GM19455 (cell line): Measurements from ENCODE around the gene FAAP20.

Source experiments
- ATAC-seq: cut with Tn5 transposase; IDR thresholded peaks from one replicate; pipeline ENCODE4 v1.9.1; 2021; ENCODE audit not compliant: unreplicated experiment

FAAP20 gene

DNA sequence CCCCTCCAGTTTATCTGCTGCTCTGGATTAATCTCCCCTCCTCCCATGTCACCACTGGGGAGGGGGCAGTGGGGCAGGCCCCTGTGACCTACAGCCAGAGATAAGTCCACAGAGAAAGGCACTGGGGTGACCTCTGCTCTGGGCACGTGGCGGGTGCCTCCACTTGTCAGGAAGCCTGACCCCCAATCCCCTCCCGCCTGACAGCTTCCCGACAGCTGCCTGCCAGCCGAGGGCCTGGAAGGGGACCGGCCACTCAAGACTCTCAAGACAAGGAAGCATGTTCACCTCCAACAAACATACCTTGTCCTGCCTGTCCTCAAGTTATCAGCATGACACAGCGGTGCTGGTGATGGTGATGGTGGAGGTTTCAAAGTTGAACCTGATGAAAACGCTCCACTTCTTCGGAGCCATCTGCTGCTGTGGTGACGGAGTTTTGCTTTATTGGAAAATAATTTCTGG, 3.2 kb upstream of the FAAP20 start:
- no peak for ATAC-seq

DNA sequence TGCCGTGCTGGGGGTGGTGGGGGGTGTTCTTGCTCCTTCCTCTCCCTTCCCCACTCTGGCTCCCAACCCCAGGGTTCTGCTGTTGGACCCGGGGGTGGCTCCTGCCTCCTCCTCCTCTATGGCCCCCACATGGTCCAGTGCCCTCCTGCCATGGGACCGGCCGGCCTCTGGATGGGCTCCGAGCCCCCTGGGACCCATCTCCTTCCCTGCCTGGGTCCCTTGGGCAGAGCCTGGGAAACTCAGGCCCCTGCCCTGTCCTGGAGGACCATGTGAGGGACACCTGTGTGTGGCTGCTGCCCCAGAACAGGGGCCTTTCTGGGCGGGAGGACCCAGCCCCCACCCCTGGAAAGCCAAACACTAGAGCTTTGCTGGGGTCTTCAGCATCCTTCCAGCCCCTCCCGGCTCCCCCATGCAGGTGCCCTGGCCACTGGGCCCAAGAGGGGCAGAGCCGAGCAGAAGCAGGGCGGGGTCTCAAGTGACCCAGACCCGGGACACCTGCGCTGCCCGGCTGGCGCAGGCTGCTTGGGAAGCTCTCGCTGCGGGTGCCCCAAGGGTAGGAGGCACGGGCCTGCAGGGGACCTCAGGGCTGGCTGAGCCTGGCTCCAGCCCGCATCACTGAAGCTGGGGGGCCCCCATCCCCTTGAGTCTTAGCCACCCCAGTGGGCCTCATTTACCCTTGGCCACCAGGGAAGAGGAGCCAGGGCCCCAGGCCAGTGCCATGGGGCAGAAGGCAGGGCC, 2.5 kb upstream of the FAAP20 start:
- no peak for ATAC-seq

DNA sequence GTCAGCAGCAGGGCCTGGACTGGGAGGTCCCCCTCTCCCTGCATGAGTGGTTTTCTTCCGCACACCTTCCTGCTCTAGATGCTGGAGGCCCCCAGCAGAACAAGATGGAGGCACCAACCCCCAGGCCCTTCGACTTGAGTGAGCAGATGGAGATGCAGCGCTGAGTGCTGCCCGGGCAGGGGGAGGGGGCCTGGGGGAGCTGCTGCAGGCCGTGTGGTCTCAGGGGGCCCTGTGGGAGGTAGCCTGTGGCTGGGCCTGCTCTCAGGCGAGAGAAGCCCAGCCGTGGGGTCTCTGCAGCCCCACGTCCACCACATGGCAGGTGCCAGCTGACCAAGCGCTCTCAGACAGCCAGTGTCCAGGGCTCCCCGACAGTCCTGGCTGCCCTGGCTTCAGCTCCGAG, 1.2 kb upstream of the FAAP20 start:
- no peak for ATAC-seq

DNA sequence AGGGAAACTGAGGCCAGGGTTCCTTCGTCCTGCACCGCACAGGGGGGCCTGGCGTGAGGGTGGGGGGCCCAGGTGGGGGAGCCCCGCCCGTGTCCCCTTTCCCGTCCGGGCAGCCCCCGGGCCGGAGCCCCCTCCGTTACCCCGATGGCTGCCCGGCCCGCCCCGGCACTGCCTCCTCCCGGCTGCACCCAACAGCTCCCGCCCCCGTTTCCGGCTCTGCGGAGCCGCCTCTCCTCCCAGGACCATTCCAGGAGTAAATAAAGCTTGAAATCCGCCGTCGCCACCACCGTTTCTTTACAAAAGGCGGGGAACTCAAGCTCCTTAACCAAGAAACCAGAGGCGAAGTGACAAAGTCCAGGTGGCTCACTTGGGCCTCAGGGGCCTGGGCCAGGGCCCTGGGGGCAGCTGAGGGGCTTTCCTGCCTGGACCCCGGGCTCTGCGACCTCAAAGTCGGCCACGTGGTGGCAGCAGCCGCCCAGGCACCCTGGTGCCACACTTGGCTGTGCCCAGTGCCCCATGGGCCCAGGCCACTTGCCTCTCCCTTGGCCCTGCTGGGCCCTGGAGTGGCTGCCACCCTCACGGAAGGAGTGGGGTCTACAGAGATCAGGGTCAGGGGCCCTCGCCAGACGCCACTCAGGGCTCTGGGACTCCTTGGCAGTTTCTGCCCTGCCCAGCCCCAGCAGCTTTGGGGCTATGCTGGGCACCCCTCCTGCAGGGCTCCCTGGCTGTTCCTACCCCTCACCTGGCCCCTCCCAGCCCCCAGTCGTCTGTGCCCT, 514 bp upstream of the FAAP20 start:
- ATAC-seq, result peak; percentile 75

DNA sequence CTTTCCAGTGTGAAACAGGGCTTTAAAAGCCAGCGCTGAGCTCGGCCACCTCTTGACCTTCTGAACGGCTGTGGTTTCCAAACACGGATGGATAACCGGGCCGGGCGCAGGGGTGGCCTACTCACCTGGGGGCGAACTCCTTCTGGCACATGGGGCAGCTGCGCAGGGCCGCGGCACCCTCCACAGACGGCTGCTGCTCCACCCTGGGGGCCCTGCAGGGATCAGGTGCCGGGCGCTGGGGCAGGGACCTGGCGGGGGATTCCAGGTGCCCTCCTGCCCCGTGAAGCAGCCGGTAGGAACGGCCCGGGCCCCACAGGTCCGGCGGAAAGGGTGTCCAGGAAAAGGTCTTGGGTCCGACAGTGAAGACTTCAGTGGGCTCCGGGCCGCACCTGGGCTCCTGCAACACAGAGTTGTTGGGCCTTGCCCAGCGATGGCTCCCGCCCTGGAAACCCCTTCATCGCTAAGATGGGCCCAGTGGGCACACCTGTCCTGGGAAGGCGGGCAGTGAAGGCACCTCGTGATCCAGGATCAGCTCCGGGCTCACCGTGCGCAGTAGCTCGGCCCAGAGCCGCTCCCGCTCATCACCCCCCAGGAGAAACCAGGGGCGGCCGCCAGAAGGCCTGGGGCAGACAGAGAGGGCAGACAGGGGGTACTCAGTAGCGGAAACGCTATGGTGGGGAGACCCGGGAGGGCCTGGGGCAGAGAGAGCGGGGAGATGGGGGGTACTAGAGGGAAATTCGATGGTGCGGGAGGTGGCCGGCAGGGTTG, 874 bp downstream of the FAAP20 start:
- ATAC-seq, result no peak

DNA sequence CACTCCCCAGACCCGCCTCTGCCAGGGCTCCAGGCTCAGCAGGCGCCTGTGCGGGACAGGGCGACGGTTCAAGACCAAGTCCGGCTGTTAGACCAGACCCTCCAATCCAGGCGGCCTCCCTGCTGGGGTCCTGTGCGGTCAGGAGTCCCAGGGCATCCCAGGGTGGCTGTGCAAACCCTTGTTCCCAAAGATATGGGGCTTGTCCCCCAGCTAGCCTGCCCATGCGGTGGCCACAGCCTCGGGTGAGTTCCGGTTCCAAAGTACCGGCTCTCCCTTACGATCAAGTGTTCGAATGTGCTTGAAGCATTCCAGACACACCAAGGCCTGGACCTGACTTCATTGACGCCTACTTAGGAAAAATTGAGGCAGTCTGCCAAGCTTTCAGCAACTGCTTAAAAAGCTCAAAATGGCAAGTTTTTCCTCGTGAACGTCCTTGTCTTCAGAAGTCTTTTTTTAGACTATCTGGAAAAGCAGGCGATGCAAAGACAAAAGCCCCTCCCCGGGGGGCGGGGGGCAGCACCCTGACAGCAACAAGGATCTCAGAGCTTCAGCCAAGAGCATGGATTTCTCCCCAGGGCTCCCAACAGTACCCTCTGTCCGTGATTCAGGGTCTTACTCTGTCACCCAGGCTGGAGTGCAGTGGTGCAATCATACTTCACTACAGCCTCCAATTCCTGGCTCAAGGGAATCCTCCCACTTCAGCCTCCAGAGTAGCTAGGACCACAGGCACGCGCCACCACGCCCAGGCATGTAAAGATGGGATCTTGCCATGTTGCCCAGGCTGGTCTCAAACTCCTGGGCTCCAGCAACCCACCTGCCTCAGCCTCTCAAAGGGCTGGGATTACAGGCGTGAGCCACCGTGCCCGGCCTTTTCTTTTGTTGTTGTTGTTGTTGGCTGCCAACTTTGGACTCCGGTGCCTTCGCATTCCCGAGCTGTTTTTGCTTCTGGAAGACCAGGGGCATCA, 2.3 kb downstream of the FAAP20 start:
- no peak for ATAC-seq

DNA sequence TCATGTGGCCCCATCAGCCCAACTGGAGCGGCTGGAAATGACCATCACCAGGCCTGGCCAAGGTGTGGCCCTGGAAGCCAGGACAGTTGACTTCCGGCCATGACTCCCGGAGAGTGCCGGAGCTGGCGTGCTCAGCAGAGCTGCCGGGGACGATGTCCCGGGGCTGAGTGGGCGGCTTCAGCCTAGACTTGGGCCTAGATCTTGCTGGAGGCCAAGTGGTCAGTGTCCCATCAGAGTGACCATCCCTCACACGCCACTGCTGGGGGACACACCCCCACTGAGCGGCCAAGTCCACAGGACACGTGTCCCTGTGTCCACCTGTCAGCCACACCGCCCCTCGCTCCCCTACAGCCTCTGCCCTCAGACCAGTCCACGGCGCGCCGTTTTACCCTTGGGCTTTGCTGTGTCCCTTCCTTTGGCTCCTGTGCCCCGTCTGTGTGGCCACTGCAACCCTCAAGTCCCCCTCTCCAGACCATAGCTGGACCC, 4.0 kb downstream of the FAAP20 start:
- ATAC-seq, result no peak

DNA sequence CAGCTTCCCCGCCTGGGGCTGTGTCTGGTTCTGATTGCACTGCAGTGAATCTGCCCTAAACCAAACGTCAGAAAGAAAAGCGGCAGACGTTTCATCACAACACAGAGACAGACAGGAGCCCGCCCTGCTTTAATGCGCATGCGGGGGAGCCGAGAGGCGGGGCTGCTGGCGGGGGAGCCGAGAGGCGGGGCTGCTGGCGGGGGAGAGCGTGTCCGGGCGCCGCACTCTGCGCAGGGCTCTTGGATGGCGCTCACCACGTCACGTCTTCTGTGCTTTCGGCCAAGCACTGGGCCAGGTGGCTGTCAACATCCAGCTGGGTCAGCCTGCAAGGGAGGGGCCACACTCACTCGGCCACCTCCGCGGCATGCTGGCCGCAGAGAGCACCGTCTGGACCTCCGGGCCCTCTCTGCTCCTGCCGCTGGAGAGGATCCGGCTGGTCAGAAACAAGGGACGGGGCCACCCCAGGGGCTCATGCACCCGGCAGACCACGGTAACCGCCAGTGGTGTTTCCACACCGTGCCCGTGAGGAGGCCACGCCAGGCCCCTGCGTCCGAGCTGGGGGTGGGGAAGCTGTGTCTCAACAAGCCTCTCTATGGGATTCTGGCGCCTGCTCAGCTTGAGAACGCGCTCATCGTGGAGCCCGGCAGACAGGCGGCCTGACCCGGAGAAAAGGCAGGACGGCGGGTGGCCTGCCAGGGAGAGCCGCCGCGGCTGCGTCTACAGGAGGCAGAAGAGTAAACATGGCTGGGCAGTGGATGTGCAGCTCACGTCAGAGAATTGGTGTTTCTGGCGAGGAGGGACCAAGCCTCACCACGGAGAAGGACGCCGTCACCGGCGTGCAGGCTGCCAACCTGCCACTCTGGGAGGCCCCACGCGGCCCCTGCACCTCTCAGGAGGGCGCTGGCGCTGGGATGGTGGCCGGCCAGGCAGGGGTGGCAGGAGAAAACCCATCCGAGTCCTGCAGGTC, 4.8 kb downstream of the FAAP20 start:
- peak; percentile 74 for ATAC-seq

DNA sequence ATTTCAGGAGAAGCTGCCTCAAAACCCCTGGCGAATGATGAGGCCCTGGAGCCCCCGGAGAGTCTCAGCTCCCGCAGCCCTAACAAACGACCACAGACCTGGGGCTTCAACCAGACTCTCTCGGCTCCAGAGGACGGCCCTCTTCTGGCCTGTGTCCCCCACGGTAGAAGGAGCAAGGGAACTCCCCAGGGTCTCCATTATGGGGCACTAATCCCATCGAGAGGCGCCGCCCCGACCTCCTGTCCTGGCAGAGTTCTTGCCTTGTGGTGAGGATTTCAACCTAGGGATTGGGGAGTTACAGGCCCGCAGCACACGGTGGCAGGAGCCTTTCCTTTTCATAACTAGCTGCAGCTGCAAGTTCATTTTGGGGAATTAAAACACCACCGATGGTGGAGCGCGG, 6.2 kb downstream of the FAAP20 start:
- ATAC-seq, result no peak

DNA sequence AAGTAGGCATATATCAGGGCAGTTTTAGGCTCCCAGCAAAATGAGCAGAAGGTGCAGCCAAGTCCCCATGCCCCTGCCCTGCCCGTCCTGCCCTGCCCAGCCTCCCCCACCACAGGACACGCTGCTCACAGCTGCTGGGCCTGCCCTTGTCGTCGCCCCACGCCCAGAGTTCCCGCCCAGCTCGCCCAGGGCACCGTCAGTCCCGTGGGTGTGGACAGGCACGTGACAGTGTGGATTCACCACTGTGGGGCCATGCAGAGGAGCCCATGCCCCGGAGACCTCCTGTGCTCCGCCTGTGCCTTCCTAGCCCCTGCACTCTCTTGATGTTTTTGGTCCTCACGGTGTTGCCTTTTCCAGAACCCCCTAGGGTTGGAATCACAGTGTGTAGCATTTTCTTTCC, 7.0 kb downstream of the FAAP20 start:
- no peak for ATAC-seq

DNA sequence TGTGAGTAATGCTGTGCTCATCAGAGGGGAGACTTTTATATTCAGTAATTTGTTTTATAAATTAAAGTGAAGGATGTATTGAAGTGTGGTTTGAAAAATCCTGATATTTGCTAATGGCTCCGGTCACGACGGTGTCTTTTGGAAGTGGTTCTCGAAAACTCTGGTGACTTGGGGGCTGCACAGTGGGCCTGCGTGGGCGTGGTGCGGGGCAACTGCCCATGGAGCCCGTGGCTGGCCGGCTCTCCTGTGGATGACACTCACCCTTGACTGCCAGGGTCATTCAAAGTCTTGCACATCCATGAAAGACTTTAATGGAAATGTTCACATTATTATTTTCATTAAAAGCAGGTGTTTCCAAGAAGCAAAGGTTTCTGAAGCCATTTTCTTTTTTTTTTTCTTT, 7.7 kb downstream of the FAAP20 start:
- no peak for ATAC-seq

DNA sequence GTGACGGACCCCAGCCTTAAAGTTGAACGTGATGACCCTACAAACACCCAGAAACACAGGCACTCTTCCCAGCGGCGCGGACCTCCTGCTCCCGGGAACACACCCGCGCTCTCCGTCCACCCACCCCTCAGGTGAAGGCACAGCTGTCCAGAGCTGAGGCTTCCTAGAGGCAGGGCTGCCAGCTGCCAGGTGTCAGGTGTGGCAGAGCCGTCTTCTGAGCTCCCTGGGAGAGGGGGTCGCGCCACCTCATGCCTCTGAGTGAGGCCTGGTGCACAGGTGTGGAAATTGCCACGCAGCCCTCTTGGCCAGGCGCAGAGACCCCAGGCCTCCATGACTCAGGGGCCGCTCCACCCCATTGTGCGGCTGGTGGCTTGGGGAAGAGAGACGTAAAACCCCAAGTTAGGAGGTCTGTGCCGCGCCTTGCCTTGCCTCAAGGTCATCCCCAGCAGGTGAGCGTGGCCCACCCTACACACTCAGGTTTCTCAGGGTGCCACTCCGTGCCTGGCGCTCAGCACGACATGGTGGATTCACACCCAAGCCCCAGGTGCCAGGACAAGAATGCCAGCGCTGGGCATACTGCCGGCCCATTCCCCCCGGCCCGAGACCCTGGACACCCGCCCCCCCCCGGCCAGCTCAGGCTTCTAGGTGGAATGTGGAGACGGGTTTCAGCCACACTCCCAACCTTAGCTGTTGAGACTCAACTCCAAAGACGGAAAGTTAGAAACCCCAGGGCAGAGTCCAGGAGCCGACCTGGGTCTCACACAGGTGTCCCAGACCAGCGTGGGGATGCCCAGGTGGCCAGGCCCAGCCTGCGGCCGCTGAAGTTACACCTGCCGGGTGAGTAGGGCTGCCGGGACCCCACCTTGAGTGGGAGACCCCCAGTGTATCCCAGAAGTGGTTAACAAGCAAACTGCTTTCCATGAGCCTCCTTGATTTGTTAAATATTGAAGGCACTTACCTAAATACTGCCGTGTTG, 8.4 kb downstream of the FAAP20 start:
- no peak for ATAC-seq

DNA sequence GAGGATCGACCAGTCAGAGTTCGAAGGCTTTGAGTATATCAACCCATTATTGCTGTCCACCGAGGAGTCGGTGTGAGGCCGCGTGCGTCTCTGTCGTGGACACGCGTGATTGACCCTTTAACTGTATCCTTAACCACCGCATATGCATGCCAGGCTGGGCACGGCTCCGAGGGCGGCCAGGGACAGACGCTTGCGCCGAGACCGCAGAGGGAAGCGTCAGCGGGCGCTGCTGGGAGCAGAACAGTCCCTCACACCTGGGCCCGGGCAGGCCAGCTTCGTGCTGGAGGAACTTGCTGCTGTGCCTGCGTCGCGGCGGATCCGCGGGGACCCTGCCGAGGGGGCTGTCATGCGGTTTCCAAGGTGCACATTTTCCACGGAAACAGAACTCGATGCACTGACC, 9.6 kb downstream of the FAAP20 start:
- no peak for ATAC-seq

DNA sequence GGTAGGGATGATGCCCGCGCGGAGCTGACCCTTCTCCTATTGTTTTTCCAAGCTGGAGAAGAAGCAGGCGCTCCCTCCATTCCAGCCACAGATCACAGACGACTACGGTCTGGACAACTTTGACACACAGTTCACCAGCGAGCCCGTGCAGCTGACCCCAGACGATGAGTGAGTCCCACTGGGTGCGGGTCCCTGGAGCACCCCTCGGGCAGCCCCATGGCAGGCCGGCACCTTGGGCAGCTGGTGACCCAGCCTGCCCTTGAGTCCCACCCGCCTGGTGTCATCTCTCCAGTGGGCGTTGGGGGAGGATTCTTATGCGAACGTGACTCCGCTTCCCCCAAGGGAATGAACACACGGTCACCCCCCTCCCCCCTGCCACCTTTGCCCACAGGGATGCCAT, 10.0 kb downstream of the FAAP20 start:
- no peak for ATAC-seq

DNA sequence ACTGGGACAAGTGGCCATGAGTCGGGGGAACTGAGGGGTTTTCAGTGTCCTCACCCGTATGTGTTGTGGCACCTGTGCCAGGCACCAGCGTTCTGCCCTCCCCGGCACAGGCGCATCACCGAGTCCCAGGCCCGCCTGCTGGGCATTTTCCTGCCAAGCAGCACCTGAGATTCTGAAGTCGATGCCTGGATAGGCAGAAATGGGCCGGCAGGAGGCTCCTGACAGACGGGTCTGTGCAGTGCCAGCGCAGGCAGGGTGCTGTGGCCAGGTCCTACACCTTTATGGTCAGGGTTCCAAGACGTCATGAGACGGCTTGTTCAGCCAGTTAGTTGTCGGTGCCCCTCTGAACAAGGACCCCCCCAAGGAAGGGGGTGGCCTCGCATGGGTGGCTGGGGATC, 10.6 kb downstream of the FAAP20 start:
- no peak for ATAC-seq

DNA sequence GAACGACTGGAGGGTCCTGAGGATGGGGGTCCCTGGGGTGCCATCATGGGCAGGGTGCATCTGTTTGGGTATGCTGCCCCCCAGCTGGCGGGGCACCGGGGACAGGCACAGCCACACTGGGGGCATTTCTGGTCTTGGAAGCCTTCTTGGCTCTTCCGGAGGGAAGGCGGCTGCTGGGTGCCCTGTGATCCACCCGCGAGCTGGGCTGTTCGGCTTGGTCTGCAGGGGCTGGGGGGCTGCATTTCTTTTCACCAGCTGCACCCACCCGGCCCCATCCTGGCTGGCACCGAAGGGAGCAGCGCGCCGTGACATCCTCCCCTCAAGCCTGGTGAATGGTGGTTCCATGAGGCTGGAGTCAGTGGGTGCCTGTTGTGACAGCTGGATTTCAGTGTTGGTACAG, 12.2 kb downstream of the FAAP20 start:
- ATAC-seq, result no peak

DNA sequence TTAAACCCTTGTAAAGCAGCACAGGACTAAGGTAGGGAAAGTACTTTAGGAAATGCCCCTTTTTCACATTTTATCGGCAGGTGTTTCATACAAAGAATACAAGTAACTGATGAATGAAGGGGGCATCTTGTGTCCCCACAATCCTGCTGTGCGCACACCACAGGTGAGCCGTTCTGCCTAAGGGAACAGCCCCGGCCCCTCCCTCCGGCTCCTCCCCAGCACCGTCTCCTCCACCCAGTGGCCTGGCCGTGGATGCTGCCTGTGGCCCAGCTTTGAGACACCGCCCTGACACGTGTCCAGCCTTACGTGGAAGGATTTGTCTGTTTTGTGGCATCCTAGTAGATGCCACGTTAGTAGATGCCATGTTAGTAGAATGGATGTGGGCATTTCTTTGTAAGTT, 12.8 kb downstream of the FAAP20 start:
- ATAC-seq, result no peak

DNA sequence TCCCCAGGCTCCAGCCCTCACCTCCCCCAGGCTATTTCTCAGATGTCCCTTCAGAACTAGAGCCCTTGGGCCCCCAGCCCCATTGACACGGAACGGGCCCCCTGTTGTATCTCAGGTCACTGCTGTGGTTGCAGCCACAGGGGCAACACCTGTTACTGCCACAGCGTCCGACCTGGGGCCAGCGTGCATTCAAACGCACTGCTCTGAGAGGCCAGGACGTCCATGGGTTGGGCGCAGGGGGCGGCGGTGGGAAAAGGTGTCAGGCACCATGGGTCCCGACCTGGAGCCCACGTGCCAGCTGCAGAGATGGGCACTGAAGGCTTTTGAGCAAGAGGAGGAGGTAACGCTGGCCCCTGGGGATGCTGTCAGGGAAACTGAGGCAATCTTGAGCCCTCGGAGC, 13.3 kb downstream of the FAAP20 start:
- no peak for ATAC-seq
